IMR-90 (cell line): ENCODE data around the gene CLEC16A. TPM values are rescaled to one million over a fixed set of nuclear protein-coding genes. Genes with fewer than 3 reads are reported as not detected.

ENCODE experiments used
- ATAC-seq: fragments of 200-7000 bp; cut with Tn5 transposase; 2 replicates; pipeline ENCODE4 v1.9.1; 2020; ENCODE audit warnings: low read depth, mild to moderate bottlenecking, moderate library complexity
- BruUV-seq: library from RNA; stranded (reverse); fragments of 400-500 nt; replicated peaks from 2 replicates; lab custom pipeline; 2021; lab: Mats Ljungman, UMichigan
- CTCF ChIA-PET: fragments of 300-600 bp; formaldehyde crosslinking; extraction: SDS; loops from one replicate; lab custom pipeline; 2021; ENCODE audit warnings: antibody characterized with exemption; lab: Yijun Ruan, JAX
- POLR2A ChIA-PET: fragments of 300-600 bp; sonication (Branson Sonifier 250); formaldehyde crosslinking; loops from one replicate; lab custom pipeline; 2022; ENCODE audit warnings: antibody characterized with exemption; ENCODE audit not compliant: unreplicated experiment; lab: Charles Lee
- DNase-seq: peaks from one replicate; pipeline ENCODE4 v3.0.0; 2013
- H2AFZ ChIP-seq: replicated peaks from 2 replicates; pipeline ENCODE3; 2013; ENCODE audit warnings: low read length, mild to moderate bottlenecking; ENCODE audit not compliant: poor library complexity
- H2AK5ac ChIP-seq: 2 replicates; pipeline ENCODE4 v1.6.1; 2013; ENCODE audit warnings: low read depth, low read length, inconsistent platforms
- H2AK9ac ChIP-seq: replicated peaks from 2 replicates; pipeline ENCODE3; 2013; ENCODE audit warnings: mild to moderate bottlenecking, low read depth, low read length, moderate library complexity; ENCODE audit not compliant: poor library complexity
- H2BK120ac ChIP-seq: 2 replicates; pipeline ENCODE4 v1.6.1; 2013; ENCODE audit warnings: low read depth, low read length, inconsistent platforms
- H2BK15ac ChIP-seq: 3 replicates; pipeline ENCODE4 v1.6.1; 2013; ENCODE audit warnings: low read depth, low read length, inconsistent platforms
- H2BK20ac ChIP-seq: 2 replicates; pipeline ENCODE4 v1.6.1; 2013; ENCODE audit warnings: low read depth, mild to moderate bottlenecking, inconsistent platforms, low read length, moderate library complexity
- H2BK5ac ChIP-seq: 2 replicates; pipeline ENCODE4 v1.6.1; 2013; ENCODE audit warnings: mild to moderate bottlenecking, low read depth, low read length, inconsistent platforms; ENCODE audit not compliant: poor library complexity, severe bottlenecking
- H3K14ac ChIP-seq: replicated peaks from 2 replicates; pipeline ENCODE4 v1.6.1; 2013; ENCODE audit warnings: low read depth, low read length, inconsistent platforms
- H3K18ac ChIP-seq: 2 replicates; pipeline ENCODE4 v1.6.1; 2013; ENCODE audit warnings: low read depth, low read length, control low read depth
- H3K23ac ChIP-seq: 2 replicates; pipeline ENCODE4 v1.6.1; 2013; ENCODE audit warnings: low read depth, low read length, inconsistent platforms
- H3K27ac ChIP-seq: 2 replicates; pipeline ENCODE4 v1.5.1; 2013; ENCODE audit warnings: mild to moderate bottlenecking, control low read depth, low read length; ENCODE audit not compliant: insufficient read depth
- H3K27me3 ChIP-seq: 2 replicates; pipeline ENCODE4 v1.6.1; 2013; ENCODE audit warnings: low read length; ENCODE audit not compliant: control insufficient read depth, insufficient read depth
- H3K36me3 ChIP-seq: 2 replicates; pipeline ENCODE4 v1.6.1; 2013; ENCODE audit warnings: low read length, mixed read lengths; ENCODE audit not compliant: control insufficient read depth, insufficient read depth
- H3K4ac ChIP-seq: 2 replicates; pipeline ENCODE4 v1.6.1; 2013; ENCODE audit warnings: low read depth, low read length, inconsistent platforms
- H3K4me1 ChIP-seq: 2 replicates; pipeline ENCODE4 v1.6.1; 2013; ENCODE audit warnings: low read length, mixed read lengths; ENCODE audit not compliant: control insufficient read depth, insufficient read depth
- H3K4me2 ChIP-seq: 2 replicates; pipeline ENCODE4 v1.6.1; 2013; ENCODE audit warnings: low read depth, mild to moderate bottlenecking, control low read depth, low read length, moderate library complexity
- H3K4me3 ChIP-seq: 2 replicates; pipeline ENCODE4 v1.5.1; 2013; ENCODE audit warnings: low read depth, mild to moderate bottlenecking, control low read depth, low read length, moderate library complexity; ENCODE audit not compliant: insufficient read depth
- H3K56ac ChIP-seq: 2 replicates; pipeline ENCODE4 v1.6.1; 2013; ENCODE audit warnings: low read length, inconsistent platforms; ENCODE audit not compliant: insufficient read depth; ENCODE audit errors: extremely low read depth
- H3K79me1 ChIP-seq, 2 experiments: 2 replicates each; pipeline ENCODE4 v1.6.1; 2013; ENCODE audit warnings: low read length in 2 of 2, inconsistent platforms in 1 of 2, low read depth in 1 of 2
- H3K9ac ChIP-seq: 2 replicates; pipeline ENCODE4 v1.6.1; 2013; ENCODE audit warnings: low read depth, low read length, control low read depth
- H3K9me1 ChIP-seq: 2 replicates; pipeline ENCODE4 v1.6.1; 2013; ENCODE audit warnings: low read length, inconsistent platforms; ENCODE audit not compliant: insufficient read depth
- H3K9me3 ChIP-seq: 2 replicates; pipeline ENCODE4 v1.6.1; 2013; ENCODE audit warnings: low read length; ENCODE audit not compliant: control insufficient read depth, insufficient read depth
- H4K20me1 ChIP-seq: 2 replicates; pipeline ENCODE4 v1.6.1; 2013; ENCODE audit warnings: low read length, inconsistent platforms; ENCODE audit not compliant: insufficient read depth
- H4K5ac ChIP-seq: 2 replicates; pipeline ENCODE4 v1.6.1; 2013; ENCODE audit warnings: mild to moderate bottlenecking, low read depth, low read length, control low read depth
- H4K8ac ChIP-seq, 2 experiments: 2 replicates each; pipeline ENCODE4 v1.6.1; 2013; ENCODE audit warnings: low read depth in 2 of 2, low read length in 2 of 2, control low read depth in 1 of 2, inconsistent platforms in 1 of 2
- H4K91ac ChIP-seq: 2 replicates; pipeline ENCODE4 v1.6.1; 2013; ENCODE audit warnings: low read depth, low read length, inconsistent platforms; ENCODE audit not compliant: insufficient read depth
- CEBPB ChIP-seq: IDR thresholded peaks from 2 replicates; pipeline ENCODE4 v1.6.1; 2012; ENCODE audit warnings: low read depth, low read length, improper control_type of control experiment
- FOS ChIP-seq: fragments of 150-350 bp; IDR thresholded peaks from 2 replicates; pipeline ENCODE4 v1.6.1; 2016; ENCODE audit warnings: low read depth, low read length
- MAFK ChIP-seq: IDR thresholded peaks from 2 replicates; pipeline ENCODE4 v1.6.1; 2012; ENCODE audit warnings: low read depth, low read length, improper control_type of control experiment
- MXI1 ChIP-seq: IDR thresholded peaks from 2 replicates; pipeline ENCODE4 v1.6.1; 2012; ENCODE audit warnings: low read depth, mild to moderate bottlenecking, low read length, moderate library complexity, borderline replicate concordance
- POLR2A ChIP-seq: IDR thresholded peaks from 2 replicates; pipeline ENCODE4 v1.6.1; 2012; ENCODE audit warnings: mild to moderate bottlenecking, low read depth, low read length
- SMC3 ChIP-seq: fragments of 150-350 bp; IDR thresholded peaks from 2 replicates; pipeline ENCODE4 v1.6.1; 2016; ENCODE audit warnings: low read depth, mild to moderate bottlenecking, antibody characterized with exemption, low read length, moderate library complexity
- WGBS, 2 experiments: methylation state at CpG; one replicate each; pipeline versions ENCODE4 v1.1.5 to v1.1.7; 2013; ENCODE audit warnings: missing lambda C conversion rate in 2 of 2; ENCODE audit not compliant: insufficient read length in 1 of 2; ENCODE audit errors: extremely low coverage in 2 of 2; 5-methylcytosine and 5-hydroxymethylcytosine counted together
- dilution Hi-C: fragments of 300-500 bp; cut with HindIII; formaldehyde crosslinking; loops from one replicate; pipeline ENCODE4 v1.14.3; 2018; ENCODE audit warnings: low sequenced_read_pairs; ENCODE audit not compliant: unreplicated experiment
- in situ Hi-C: fragments of 300-500 bp; cut with MboI; formaldehyde crosslinking; loops from 3 replicates; pipeline ENCODE4 v1.14.3; 2019; ENCODE audit warnings: low sequenced_read_pairs, inconsistent platforms, mixed read lengths
- intact Hi-C: fragments of 100-400 bp; cut with micrococcal nuclease; formaldehyde crosslinking; loops from 2 replicates; pipeline ENCODE4 v1.10.0; 2022
- polyA plus RNA-seq, 3 experiments: library from polyadenylated mRNA; depleted of rRNA; stranded (reverse); fragments of >200 nt; gene quantifications; 2 replicates each; pipeline ENCODE4 v1.2.3, GENCODE V29; 2012; ENCODE audit warnings: low replicate concordance in 1 of 3
- total RNA-seq: library from RNA; depleted of rRNA; stranded (reverse); fragments of >200 nt; gene quantifications from 2 replicates; pipeline ENCODE4 v1.2.3, GENCODE V29; 2012
- TF ChIP-seq, protein P1 (sequence below): fragments of 150-350 bp; IDR thresholded peaks from 2 replicates; pipeline ENCODE4 v1.6.1; 2016; ENCODE audit warnings: low read depth, mild to moderate bottlenecking, low read length, moderate library complexity, borderline replicate concordance
- TF ChIP-seq, protein P2 (sequence below): fragments of 150-350 bp; IDR thresholded peaks from 2 replicates; pipeline ENCODE4 v1.6.1; 2017; ENCODE audit warnings: mild to moderate bottlenecking, antibody characterized with exemption, low read length, low read depth

Gene CLEC16A
- total and polyA plus RNA-seq, 2 of the 4 experiments (the other 2 are of a cell fraction) = 15.9 to 16.5 TPM

GRCh38 chr16:11007714-11008280 lies 63.4 kb downstream of the CLEC16A start (continued):
- TF ChIP-seq MAFK = no peak

DNA sequence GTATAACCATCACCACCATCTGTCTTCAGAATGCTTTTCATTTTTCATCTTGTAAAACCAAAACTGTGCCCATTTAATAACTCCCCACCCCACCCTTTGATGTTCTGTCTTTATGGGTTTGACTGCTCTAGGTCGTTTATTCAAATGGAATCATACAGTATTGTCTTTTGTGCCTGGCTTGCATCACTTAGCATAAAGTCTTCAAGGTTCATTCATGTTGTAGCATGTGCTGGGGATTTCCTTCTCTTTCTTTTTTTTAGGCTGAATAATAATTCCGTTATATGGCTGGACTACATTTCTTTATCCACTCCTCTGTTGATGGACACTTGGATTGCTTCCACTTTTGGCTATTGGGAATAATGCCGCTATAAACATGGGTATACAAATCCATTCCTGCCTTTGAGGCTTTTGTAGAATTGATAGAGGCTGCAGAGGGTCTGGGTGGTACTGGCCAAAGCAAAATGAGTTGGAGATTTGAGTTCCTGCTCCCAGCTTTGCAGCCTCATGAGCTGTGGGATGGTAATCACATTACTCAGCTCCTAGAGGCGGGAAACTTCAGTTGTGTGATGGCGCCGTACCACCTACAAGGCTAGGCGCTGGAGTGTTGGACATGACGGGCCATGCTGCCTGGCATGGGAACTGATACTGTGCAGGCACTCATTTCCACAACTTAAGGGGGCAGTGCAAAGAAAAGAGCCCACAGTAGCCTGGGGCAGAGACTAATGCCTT lies 64.8 kb downstream of the CLEC16A start:
- no peaks in the 10 kb centered on the region for H3K9me3 ChIP-seq
- no peak overlapping the region for H2BK15ac ChIP-seq
- TF ChIP-seq POLR2A = no peak
- TF ChIP-seq CEBPB = no peak
- TF ChIP-seq, protein P1, sequence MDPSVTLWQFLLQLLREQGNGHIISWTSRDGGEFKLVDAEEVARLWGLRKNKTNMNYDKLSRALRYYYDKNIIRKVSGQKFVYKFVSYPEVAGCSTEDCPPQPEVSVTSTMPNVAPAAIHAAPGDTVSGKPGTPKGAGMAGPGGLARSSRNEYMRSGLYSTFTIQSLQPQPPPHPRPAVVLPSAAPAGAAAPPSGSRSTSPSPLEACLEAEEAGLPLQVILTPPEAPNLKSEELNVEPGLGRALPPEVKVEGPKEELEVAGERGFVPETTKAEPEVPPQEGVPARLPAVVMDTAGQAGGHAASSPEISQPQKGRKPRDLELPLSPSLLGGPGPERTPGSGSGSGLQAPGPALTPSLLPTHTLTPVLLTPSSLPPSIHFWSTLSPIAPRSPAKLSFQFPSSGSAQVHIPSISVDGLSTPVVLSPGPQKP = no peak
- no peak for TF ChIP-seq FOS
- TF ChIP-seq SMC3 = no peak
- TF ChIP-seq, protein P2, sequence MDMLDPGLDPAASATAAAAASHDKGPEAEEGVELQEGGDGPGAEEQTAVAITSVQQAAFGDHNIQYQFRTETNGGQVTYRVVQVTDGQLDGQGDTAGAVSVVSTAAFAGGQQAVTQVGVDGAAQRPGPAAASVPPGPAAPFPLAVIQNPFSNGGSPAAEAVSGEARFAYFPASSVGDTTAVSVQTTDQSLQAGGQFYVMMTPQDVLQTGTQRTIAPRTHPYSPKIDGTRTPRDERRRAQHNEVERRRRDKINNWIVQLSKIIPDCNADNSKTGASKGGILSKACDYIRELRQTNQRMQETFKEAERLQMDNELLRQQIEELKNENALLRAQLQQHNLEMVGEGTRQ = no peak
- TF ChIP-seq MXI1 = no peak
- no TSS peak for BruUV-seq
- no peak overlapping the region for H2BK120ac ChIP-seq
- peaks cover 5% of the 10 kb centered on the region for H3K36me3 ChIP-seq
- dilution Hi-C loops = no loop called here
- H3K23ac ChIP-seq = no peak overlapping the region
- H4K20me1 ChIP-seq = no peaks in the 10 kb centered on the region
- 83% methylated on average over 5 of the region's 8 CpGs; no CpG with 5 or more reads in 1 of the 2 experiments for WGBS, 2 experiments
- peaks cover 18% of the 10 kb centered on the region for H3K4me1 ChIP-seq
- H3K4me2 ChIP-seq = no peak overlapping the region
- DNase-seq (no peak), ATAC-seq (no peak)
- H3K27ac ChIP-seq = no peak overlapping the region
- no peak overlapping the region for H2AFZ ChIP-seq
- H2AK5ac ChIP-seq = peak overlapping the region; percentile 53; the same call in 1 of the 2 replicates
- no peaks in the 10 kb centered on the region for H3K27me3 ChIP-seq
- H2AK9ac ChIP-seq = peak overlapping the region; percentile 31
- in situ Hi-C loops = no loop called here
- peaks cover 20 to 51% of the 10 kb centered on the region in 2 experiments; a peak in 3 of 4 replicates for H3K79me1 ChIP-seq
- CTCF ChIA-PET = interaction anchor here (0.6 kb wide), 1 partner anchor 39 kb away, joined by 4 read pairs; no protein-coding TSS in a partner anchor
- H3K9me1 ChIP-seq = peaks cover 24% of the 10 kb centered on the region
- POLR2A ChIA-PET = no interaction called here
- peak overlapping the region; percentile 12; the same call in 1 of the 2 replicates for H3K18ac ChIP-seq
- no peak overlapping the region for H2BK5ac ChIP-seq
- H3K56ac ChIP-seq = no peak overlapping the region
- peak overlapping the region; percentile 55; the same call in 1 of the 2 replicates for H4K5ac ChIP-seq
- no peak overlapping the region; the same call in 1 of the 2 replicates for H4K91ac ChIP-seq
- H3K4me3 ChIP-seq = no peak overlapping the region
- peak overlapping the region in 1 of 2 experiments; percentile 42; a peak in 1 of 4 replicates for H4K8ac ChIP-seq
- no peak overlapping the region for H3K9ac ChIP-seq
- intact Hi-C loops = no loop called here
- H3K14ac ChIP-seq = peak overlapping the region; percentile 6; the same call in 1 of the 2 replicates
- H3K4ac ChIP-seq = 0 out of 2 replicates have a peak overlapping the region, but pooled peaks have one; percentile 24
- no peak overlapping the region for H2BK20ac ChIP-seq
